Neural cell (in vitro differentiated cells): ENCODE measurements around the gene MAPK11. TPM values are rescaled to one million over a fixed set of nuclear protein-coding genes. Genes with fewer than 3 reads are reported as not detected.

Experiments
- H2AFZ ChIP-seq: fragments of 200-600, 300-800 bp; sonication (generic), shearing (Covaris generic); 2 replicates; pipeline ENCODE4 v1.6.0; 2014; ENCODE audit warnings: low read depth, mild to moderate bottlenecking, antibody characterized with exemption, low read length, moderate library complexity
- H3F3A ChIP-seq: fragments of 200-600 bp; shearing (Covaris generic); 2 replicates; pipeline ENCODE4 v1.6.1; 2016; ENCODE audit warnings: mild to moderate bottlenecking, moderate library complexity, mixed read lengths, antibody characterized with exemption, low read length; ENCODE audit not compliant: insufficient read depth, poor library complexity, severe bottlenecking
- H3K27ac ChIP-seq: fragments of 200-600, 300-800 bp; sonication (generic), shearing (Covaris generic); 2 replicates; pipeline ENCODE4 v1.5.1; 2014; ENCODE audit warnings: mild to moderate bottlenecking, low read length, moderate library complexity
- H3K27me3 ChIP-seq: fragments of 300-800, 200-600 bp; sonication (generic), shearing (Covaris generic); 2 replicates; pipeline ENCODE4 v1.6.0; 2014; ENCODE audit warnings: mild to moderate bottlenecking, low read depth, low read length, moderate library complexity; ENCODE audit not compliant: insufficient read depth
- H3K36me3 ChIP-seq: fragments of 300-800, 200-600 bp; sonication (generic), shearing (Covaris generic); 2 replicates; pipeline ENCODE4 v1.5.1; 2014; ENCODE audit warnings: mild to moderate bottlenecking, antibody characterized with exemption, low read length, moderate library complexity; ENCODE audit not compliant: insufficient read depth
- H3K4me2 ChIP-seq: fragments of 300-800, 200-600 bp; sonication (generic), shearing (Covaris generic); 2 replicates; pipeline ENCODE4 v1.6.0; 2014; ENCODE audit warnings: mild to moderate bottlenecking, low read length
- H3K4me3 ChIP-seq: fragments of 300-800, 200-600 bp; sonication (generic), shearing (Covaris generic); 2 replicates; pipeline ENCODE4 v1.5.1; 2014; ENCODE audit warnings: mild to moderate bottlenecking, low read length, moderate library complexity
- H3K79me2 ChIP-seq: fragments of 200-600 bp; shearing (Covaris generic); replicated peaks from 2 replicates; pipeline ENCODE4 v1.6.0; 2014; ENCODE audit warnings: mild to moderate bottlenecking, low read length, moderate library complexity; ENCODE audit not compliant: insufficient read depth
- H3K9ac ChIP-seq: fragments of 300-800, 200-600 bp; sonication (generic), shearing (Covaris generic); 2 replicates; pipeline ENCODE4 v1.6.1; 2016; ENCODE audit warnings: mild to moderate bottlenecking, low read length, mixed read lengths
- H3K9me2 ChIP-seq: fragments of 200-600 bp; shearing (Covaris generic); 2 replicates; pipeline ENCODE4 v1.6.1; 2016; ENCODE audit warnings: mild to moderate bottlenecking, low read length, mixed read lengths; ENCODE audit not compliant: insufficient read depth
- H3K9me3 ChIP-seq: fragments of 200-600, 300-800 bp; sonication (generic), shearing (Covaris generic); 2 replicates; pipeline ENCODE4 v1.6.1; 2016; ENCODE audit warnings: mild to moderate bottlenecking, mixed run types, low read length, moderate library complexity, mixed read lengths
- H4K20me1 ChIP-seq: fragments of 200-600 bp; shearing (Covaris generic); 2 replicates; pipeline ENCODE4 v1.6.1; 2016; ENCODE audit warnings: mild to moderate bottlenecking, mixed run types; ENCODE audit not compliant: insufficient read depth
- CTCF ChIP-seq: fragments of 450-650 bp; IDR thresholded peaks from 2 replicates; pipeline ENCODE4 v1.5.1; 2014; ENCODE audit warnings: antibody characterized with exemption, mild to moderate bottlenecking, moderate library complexity; ENCODE audit not compliant: poor library complexity, severe bottlenecking
- EP300 ChIP-seq: fragments of 450-650 bp; conservative IDR thresholded peaks from 2 replicates; pipeline ENCODE4 v1.6.1; 2014; ENCODE audit warnings: antibody characterized with exemption, mild to moderate bottlenecking, moderate library complexity; ENCODE audit not compliant: poor library complexity, severe bottlenecking
- EZH2 ChIP-seq: fragments of 200-600, 300-800 bp; shearing (Covaris generic), sonication (generic); IDR thresholded peaks from 2 replicates; pipeline ENCODE4 v1.6.1; 2014; ENCODE audit warnings: antibody characterized with exemption, low read length, borderline replicate concordance, mild to moderate bottlenecking; ENCODE audit not compliant: insufficient read depth, poor library complexity, severe bottlenecking
- MXI1 ChIP-seq: fragments of 450-650 bp; conservative IDR thresholded peaks from 2 replicates; pipeline ENCODE4 v1.6.1; 2014; ENCODE audit warnings: antibody characterized with exemption, mild to moderate bottlenecking; ENCODE audit not compliant: poor library complexity, severe bottlenecking
- POLR2AphosphoS5 ChIP-seq: IDR thresholded peaks from 2 replicates; pipeline ENCODE4 v1.6.1; 2012
- RAD21 ChIP-seq: fragments of 450-650 bp; conservative IDR thresholded peaks from 2 replicates; pipeline ENCODE4 v1.6.1; 2014; ENCODE audit warnings: antibody characterized with exemption, mild to moderate bottlenecking, moderate library complexity
- REST ChIP-seq: IDR thresholded peaks from 2 replicates; pipeline ENCODE4 v1.6.1; 2012; ENCODE audit warnings: borderline replicate concordance
- SMC3 ChIP-seq: fragments of 450-650 bp; conservative IDR thresholded peaks from 2 replicates; pipeline ENCODE4 v1.6.1; 2014; ENCODE audit warnings: antibody characterized with exemption, mild to moderate bottlenecking, moderate library complexity; ENCODE audit not compliant: poor library complexity
- TAF1 ChIP-seq: IDR thresholded peaks from 2 replicates; pipeline ENCODE4 v1.6.1; 2012; ENCODE audit warnings: low read depth
- polyA plus RNA-seq: library from polyadenylated mRNA; depleted of rRNA; stranded (reverse); fragments of >200 nt; gene quantifications from 2 replicates; pipeline ENCODE4 v1.2.3, GENCODE V29; 2014

MAPK11 gene
- polyA plus RNA-seq, 1 donor from 2014 or later = 36.3 TPM

- Histone ChIP-seq H3K9me2 (no peaks in the 10 kb centered on the region), H3F3A (no peaks in the 10 kb centered on the region), H4K20me1 (no peaks in the 10 kb centered on the region), H3K4me2 (no peak overlapping the region), H3K9ac (no peak overlapping the region), H3K4me3 (no peak overlapping the region), H3K9me3 (no peaks in the 10 kb centered on the region), H3K79me2 (no peaks in the 10 kb centered on the region), H3K36me3 (no peaks in the 10 kb centered on the region), H2AFZ (no peak overlapping the region), H3K27me3 (no peaks in the 10 kb centered on the region), H3K27ac (no peak overlapping the region)
- TF ChIP-seq POLR2AphosphoS5 (no peak), EZH2 (no peak), TAF1 (no peak), CTCF (no peak), RAD21 (no peak), REST (no peak), SMC3 (no peak), MXI1 (no peak), EP300 (no peak)
Measured at GRCh38 chr22:50278461-50278860, 8.3 kb upstream of the MAPK11 start.

GRCh38 chr22:50277761-50278160 lies 7.6 kb upstream of the MAPK11 start:
- no peaks in the 10 kb centered on the region for H3K79me2 ChIP-seq
- no peak overlapping the region for H3K27ac ChIP-seq
- no peak for TF ChIP-seq CTCF
- no peak for TF ChIP-seq REST
- TF ChIP-seq MXI1 = no peak
- no peak for TF ChIP-seq TAF1
- TF ChIP-seq POLR2AphosphoS5 = no peak
- TF ChIP-seq EZH2 = no peak
- TF ChIP-seq SMC3 = no peak
- no peak for TF ChIP-seq RAD21
- no peak for TF ChIP-seq EP300
- H3K36me3 ChIP-seq = no peaks in the 10 kb centered on the region
- H4K20me1 ChIP-seq = no peaks in the 10 kb centered on the region
- H3K4me2 ChIP-seq = no peak overlapping the region
- H3F3A ChIP-seq = no peaks in the 10 kb centered on the region
- H3K4me3 ChIP-seq = no peak overlapping the region
- no peaks in the 10 kb centered on the region for H3K27me3 ChIP-seq
- no peak overlapping the region for H2AFZ ChIP-seq
- H3K9ac ChIP-seq = no peak overlapping the region
- no peaks in the 10 kb centered on the region for H3K9me2 ChIP-seq
- no peaks in the 10 kb centered on the region for H3K9me3 ChIP-seq
